GM04504 (cell line): ENCODE results near the gene CHST12.

Experiments used
- DNase-seq: peaks from one replicate; pipeline ENCODE4 v3.0.0-alpha.2; 2012; ENCODE audit warnings: low read depth

Gene CHST12

DNA sequence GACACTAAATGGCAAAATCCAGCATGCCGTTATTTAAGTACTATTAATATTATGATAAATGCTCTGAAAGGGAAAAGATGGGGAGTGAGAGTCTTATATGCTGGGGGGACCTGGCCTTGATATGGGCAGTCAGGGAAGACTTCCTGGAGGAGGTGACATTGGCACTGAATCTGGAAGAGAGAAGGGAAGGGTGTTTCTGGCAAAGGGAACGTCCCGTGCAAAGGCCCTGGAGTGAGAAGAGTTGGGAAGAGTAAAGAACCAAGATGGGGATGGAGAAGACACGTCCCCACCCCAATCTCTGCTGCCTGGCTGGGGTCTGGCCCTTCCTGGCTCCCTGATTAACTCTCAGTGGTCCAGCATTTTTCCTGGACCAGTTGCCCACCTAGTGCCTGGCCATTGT lies 77.8 kb downstream of the CHST12 start:
- no peak for DNase-seq

- no peak for DNase-seq
Measured at GRCh38 chr7:2482725-2483451, 79.5 kb downstream of the CHST12 start.

- DNase-seq = no peak
Measured at GRCh38 chr7:2483494-2483893, 80.1 kb downstream of the CHST12 start.

DNA sequence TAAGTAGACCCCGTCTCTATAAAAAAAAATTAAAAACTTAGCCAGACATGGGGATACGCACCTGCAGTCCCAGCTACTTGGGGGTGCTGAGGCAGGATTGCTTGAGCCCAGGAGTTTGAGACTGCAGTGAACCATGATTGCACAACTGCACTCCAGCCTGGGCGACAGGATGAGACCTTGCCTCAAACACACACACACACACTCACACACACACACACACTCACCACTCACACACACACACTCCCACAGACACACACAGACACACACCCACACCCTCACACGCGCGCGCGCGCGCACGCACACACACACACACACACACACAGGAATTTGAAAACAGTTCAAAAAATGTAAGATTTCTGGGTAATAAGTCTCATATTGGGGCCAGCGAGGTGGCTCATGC lies 81.5 kb downstream of the CHST12 start:
- no peak for DNase-seq

- DNase-seq = no peak
Measured at GRCh38 chr7:2487586-2488271, 84.3 kb downstream of the CHST12 start.

DNA sequence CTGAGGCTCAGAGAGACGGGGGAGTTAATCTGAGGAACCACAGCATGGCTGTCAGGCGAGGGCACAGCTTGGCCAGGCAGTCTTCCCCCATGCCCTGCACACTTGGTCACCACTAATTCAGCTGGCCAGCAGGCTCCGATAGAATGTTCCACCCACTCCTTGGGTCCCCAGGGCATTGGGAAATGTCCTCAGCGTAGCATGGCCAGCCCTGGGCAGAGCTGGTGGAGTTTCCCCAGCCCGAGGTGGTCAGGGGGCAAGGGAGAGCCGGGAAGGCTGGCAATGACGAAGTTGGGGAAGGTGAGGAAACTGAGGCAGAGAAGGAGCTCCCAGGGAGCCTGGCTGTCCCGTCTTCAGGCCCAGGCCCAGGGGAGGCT lies 84.8 kb downstream of the CHST12 start:
- DNase-seq = no peak

DNA sequence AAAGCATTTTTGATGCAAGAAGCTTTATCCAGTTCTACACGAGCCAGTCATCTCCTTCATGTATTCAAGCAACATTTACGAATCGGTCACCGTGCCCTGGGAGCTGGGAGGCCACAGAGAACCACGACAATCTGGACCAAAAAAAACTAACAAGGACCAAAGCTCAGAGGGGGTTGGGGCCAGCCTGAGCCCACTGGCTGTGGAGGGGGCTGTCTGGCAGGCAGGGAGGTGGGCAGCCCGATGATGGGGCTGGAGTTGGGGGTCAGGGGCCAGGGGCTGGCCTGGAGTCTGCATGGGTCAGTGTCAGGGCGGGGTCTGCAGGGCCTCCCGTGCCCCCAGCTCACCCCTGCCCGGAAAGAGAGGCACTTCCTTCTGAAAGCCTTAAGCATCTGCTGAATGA lies 85.3 kb downstream of the CHST12 start:
- no peak for DNase-seq

- no peak for DNase-seq
Measured at GRCh38 chr7:2490181-2490651, 86.8 kb downstream of the CHST12 start.

DNA sequence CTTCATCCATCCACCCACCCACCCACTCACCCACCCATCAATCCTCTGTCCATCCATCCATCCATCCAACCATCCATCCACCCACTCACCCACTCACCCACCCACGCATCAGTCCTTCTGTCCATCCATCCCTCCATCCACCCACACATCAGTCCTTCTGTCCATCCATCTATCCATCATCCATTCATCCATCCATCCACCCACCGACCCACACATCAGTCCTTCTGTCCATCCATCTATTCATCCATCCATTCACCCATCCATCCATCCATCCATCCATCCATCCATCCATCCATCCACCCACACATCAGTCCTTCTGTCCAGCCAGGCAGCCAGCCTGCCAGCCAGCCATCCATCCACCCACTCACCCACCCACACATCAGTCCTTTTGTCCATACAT lies 88.6 kb downstream of the CHST12 start:
- DNase-seq = no peak

- DNase-seq = no peak
Measured at GRCh38 chr7:2493205-2494164, 90.1 kb downstream of the CHST12 start.

DNA sequence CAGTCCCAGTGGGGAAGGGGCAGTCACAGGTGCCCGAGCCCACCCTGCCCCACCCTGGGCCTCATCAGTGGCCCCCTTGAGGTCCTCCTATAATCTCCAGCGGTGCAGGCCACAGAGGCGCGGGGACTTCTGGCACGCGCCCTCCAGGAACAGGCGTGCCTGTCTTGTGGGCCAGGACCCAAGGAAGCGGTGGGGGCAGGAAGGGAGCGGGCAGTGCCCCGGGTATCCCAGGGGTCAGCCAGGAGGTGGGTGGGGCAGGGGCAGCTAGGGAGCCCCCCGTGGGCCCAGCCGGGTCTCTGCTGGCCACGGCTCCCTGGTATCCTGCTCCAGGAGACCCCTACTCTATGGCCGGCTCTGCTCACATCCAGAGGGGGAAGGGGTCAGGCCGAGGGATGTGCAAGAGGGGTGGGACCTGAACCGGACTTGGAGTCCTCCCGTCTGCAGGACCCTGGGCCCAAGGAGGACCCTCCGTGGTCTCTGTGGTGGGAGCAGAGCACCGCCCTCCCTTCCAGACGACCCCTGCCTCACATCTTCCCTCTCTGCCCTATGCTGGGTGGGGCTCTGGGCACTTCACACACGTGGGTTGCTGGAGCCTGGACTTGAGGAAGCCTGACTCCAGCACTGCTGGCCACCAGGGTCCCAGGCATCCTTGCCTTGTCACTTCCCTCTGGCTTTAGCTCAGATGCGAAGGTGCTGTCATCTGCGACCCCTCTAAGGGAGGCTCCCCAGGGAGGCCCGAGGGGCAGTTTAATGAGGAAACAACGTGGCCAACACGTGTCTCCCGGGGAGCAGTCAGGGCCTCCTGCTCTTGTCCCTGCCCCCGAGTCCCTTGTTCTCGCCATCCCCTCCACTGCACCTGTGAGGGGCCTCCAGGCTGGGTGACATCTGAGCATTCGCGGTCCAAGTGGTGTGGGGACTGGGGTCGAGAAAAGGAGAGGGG lies 91.0 kb downstream of the CHST12 start:
- DNase-seq = no peak

DNA sequence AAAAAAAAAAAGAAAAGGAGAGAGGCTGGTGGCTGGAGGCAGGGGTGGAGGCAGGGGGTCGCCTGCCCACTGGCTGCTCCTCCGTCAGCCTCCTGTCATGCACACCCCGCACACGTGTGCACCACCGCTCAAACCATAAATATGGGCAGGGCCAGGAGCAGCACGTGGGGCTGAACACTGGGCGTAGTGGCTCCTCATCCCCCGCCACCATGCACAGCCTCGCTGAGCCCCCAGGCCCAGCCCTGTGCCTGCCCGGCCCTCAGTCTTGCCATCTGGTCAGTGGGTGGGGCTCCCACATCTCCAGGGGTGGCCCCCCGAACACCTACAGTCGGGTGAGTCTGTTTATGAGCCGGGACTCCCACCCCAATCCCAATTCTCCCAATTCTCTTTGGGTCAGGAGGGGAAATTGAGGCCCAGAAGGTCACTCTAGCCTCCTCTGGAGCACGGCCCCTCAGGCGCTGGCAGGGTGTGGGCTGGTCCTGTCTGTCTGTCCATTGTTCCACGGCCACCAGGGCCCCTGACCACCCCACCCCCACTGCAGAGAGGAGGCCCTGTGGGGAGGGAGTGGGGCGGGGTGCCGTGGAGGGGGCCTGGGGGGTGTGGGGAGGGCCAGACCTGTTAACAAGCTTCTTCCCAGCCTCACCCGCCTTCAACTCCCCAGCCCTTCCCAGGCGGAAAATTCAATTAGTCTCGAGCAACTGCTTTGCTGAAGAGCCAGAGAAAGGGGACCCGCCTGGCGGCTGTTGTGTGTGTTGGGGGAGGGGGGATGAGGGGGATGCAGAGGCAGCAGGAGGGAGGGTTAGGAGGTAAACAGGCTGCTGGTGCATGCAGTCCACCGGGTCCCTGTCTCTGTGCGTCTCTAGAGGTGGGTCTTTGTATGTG lies 92.2 kb downstream of the CHST12 start:
- DNase-seq = no peak

DNA sequence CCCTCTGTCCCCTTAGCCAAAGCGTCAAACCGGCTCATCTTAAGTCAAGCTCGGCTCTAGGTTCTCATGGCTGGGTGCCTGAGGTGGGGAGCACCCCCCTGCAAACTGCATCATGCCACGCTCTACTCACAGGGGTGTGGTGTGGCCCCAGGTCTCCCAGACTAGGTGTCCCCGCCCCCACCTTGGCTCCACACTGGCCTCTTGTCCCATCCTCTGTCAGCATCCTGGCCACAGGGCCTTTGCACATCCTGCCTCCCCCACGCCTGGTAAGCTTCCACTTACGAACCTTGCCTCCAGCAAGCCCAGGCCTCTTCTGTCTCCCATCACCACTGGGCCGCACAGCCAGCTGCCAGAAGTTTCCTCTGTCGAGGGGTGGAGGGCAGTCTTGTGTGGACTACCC lies 93.0 kb downstream of the CHST12 start:
- DNase-seq = no peak

DNA sequence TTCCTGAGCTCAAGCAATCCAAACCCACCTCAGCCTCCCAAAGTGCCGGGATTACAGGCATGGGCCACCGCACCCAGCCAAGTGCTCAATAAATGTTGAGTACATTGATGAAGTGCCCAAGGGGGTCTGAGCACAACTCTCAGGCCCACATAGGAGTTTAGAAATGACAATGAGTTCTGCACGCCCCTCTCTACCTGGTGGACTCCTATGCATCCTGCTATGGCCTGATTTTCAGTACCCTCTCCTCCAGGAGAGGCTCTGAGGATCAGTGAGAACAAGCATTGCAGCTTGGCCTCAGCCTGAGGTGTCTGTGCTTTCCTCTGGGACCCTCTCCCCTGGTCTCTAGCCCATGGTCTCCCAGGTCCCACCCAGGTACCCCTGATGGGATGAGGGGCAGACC lies 93.7 kb downstream of the CHST12 start:
- DNase-seq = no peak

GRCh38 chr7:2497500-2498336 lies 94.3 kb downstream of the CHST12 start:
- no peak for DNase-seq
